ENCODE results near the gene SMIM23. TPM values are rescaled to one million over a fixed set of nuclear protein-coding genes. Genes with fewer than 3 reads are reported as not detected.
A peak's percentile ranks its signal among the peaks of the same experiment; 100 is the strongest.
"Not testable (repeated sequence)": the region's sequence is repeated elsewhere in the genome, so short reads cannot be mapped to it uniquely, and the experiment has no call there.

Gene SMIM23
- total RNA-seq, 1 donor from 2014 or later = not detected

DNA sequence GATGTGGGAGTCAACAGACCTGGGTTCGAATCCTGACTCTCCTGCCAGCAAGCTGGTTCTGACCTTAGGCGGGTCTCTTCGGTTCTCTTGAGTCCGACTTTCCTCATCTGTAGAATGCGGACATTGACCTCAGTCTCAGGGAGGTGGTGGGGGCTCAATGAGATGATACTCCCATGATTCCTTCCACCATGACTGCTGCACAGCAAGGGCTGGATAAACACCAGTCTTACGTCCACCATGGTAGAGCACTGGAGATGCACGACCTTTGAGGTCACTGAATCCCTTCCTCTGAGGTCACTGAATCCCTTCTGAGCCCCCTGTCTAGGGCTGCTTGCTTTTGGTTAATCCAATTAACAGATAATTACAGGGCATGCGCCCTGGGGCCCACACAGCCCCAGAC is 12.5 kb upstream of the SMIM23 start:
- DNase-seq (ENCODE audit: low read depth in 2 of 2) = no peak

DNA sequence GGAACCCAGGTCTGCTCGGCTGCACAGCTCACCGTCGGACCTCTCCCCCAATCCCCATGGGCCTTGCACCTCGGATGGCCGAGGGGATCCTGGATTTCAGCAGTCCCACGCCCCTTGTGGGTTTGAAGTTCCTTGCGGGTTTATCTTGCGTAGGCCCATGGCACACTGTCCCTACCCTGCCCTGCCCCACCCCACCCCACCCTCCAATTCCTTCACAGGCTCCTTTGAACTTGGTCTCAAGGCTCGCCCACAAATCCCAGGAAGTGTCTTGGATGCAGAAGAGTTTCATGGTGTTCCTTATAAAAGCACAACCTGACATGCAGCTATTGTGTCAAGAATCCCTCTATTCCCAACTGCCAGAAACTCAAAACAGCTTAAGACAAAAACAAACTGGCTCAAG is 11.2 kb upstream of the SMIM23 start:
- DNase-seq (ENCODE audit: low read depth in 2 of 2) = no peak

DNA sequence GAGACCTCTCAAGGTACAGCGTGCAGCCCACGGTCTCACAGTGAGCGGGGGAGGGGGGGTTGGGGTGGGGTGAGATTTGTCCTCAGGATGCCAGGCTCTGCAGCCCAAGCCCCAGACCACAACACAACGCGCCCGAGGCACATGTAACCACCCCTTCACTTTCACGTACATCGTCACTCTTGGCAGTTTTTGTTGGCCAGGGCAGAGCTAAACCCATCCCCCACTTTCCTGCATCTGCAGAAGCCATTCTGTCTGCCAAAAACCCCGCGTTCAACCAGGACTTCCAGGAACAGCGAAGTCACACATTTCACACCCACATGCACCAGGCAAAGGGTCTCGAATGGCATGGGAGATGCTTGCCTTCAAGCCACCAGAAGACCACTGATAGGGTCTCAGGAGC is 9.4 kb upstream of the SMIM23 start:
- peak in 1 of 2 donors; percentile 17 for DNase-seq (ENCODE audit: low read depth in 2 of 2)

DNA sequence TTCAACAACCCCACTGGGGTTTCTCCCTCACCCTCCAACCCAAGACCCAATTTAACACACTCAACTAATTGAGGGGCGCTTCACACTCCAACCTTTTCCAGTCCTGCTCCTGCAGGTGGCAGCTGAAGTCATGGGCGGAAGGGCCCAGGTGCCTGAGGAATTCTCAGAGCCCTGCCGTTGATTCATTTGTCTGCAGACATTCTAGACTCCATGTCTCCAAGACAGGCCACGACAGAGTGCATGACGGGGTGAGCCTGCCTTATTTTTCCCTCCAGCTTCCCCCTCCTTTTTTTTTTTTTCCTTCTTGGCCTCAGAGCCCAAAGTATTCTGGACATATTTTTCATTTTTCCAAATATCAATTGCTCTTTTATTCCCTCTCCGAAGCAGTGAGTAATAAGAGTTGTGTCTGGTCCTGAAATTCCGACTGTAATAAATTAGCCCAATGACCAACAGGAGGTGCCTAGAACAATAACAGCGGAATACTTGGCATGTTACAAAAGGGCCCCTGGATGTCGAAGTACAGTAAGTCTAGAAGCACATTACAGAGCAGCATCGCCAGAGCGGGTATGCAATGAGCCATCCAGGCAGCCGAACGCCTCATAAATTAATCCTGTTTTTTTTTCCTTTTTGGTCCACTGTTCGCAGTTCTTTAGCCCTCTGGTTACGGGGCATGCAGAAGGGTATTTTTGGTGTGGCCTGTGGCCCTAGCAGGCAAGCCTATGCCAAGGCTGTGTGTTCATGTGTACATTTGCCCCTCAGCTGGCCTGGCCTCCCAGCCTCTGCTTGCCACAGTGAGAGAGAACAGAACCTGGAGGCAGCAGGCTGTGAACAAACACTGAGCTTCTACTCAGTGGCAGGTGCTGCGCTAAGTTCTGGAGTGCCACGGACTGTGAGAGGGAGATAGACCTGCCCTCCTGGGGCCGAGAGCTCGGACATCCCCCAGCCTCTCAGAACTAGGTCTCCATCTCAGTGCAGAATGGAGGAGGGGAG is 8.6 kb upstream of the SMIM23 start:
- no peak for DNase-seq (ENCODE audit: low read depth in 2 of 2)

DNA sequence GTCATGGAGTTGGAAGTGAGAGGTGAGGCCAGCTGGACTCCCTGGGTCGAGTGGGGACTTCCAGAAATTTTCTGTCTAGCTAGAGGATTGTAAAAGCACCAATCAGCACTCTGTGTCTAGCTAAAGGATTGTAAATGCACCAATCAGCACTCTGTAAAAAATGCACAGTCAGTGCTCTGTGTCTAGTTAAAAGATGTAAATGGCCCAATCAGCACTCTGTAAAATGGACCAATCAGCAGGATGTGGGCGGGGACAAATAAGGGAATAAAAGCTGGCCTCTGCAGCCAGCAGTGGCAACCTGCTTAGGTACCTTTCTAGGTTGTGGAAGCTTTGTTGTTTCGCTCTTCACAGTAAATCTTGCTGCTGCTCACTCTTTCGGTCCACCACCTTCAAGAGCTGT is 3.9 kb upstream of the SMIM23 start:
- not testable (repeated sequence) for DNase-seq (ENCODE audit: low read depth in 2 of 2)

DNA sequence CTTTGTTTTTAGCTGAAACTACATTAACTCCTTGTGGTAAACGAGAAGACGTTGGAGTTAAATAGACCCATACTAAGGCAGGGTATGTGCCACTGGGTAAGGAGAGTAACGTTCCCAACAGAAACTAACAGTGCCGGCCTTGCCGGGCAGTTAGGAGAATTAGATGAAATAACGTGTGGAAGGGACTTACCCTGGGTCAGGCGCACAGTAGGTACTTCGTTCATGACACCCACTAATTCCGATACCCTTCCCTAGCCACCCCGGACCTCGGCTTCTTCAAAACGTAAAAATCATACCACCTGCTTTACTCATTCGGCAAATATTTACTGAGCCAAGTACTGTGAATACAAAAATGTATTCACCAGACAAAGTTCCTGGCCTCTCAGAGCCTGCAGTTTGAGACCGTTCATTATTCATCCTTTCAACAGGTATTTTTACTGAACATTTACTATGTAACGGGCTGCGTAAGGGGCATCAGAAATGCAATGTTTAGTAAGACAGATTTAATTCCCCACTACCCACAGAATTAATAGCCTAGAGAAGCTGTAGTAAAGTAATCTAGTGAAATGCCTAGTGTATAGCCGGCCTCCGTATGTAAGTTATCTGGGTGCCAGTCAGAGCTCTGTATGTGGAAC is 3.2 kb upstream of the SMIM23 start:
- no peak for DNase-seq (ENCODE audit: low read depth in 2 of 2)

DNA sequence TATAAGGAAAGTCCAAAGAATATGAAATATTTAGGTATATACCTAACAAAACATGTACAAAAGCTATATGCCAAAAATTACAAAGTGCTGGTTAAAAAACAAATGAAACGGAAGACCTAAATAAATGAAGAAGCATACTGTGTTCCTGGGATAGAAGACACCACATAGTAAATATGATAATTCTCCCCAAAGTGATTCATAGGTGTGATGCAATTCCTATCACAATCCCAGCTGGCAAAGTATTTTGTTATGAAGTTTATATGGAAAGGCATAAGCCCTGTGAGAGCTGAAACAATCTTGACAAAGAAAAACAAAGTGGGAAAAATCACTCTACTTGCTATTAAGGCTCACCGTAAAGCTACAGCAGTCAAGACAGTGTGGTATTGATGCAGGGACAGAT is 2.6 kb upstream of the SMIM23 start:
- no peak for DNase-seq (ENCODE audit: low read depth in 2 of 2)

DNA sequence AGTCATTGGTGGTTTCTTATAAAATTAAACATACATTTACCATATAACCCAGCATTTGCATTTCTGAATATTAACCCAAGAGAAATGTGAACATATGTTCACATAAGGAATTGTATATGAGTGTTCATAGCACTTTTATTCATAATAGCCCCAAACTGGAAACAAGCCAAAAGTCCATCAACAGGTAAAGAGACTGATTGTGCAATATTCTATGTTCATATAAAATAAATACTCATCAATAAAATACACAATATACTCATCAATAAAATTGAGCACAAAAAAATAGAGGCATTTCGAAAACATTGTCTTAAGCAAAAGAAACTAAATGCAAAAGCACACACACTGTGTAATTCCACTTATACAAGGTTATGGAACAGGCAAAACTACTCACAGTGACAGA is 3.7 kb downstream of the SMIM23 start:
- DNase-seq (ENCODE audit: low read depth in 2 of 2) = no peak

DNA sequence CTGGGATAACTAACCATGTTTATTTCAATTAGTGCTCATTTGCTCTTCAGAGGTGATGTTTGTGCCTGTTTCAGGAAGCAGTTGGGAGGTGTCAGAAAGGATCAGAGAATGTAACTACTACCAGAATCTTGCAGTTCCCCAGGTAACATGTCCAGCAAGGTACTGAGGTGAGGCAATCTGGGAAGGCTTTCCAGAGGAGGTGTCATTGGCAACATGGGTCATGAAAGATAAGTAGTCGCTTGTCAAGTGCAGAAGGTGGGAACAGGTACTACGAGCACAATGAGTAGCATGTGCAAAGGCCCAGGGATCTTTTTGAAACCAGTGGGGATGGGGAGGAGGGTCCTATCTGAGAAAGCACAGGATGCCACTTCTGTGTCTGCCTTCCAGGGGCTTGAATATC is 4.8 kb downstream of the SMIM23 start:
- DNase-seq (ENCODE audit: low read depth in 2 of 2) = no peak

DNA sequence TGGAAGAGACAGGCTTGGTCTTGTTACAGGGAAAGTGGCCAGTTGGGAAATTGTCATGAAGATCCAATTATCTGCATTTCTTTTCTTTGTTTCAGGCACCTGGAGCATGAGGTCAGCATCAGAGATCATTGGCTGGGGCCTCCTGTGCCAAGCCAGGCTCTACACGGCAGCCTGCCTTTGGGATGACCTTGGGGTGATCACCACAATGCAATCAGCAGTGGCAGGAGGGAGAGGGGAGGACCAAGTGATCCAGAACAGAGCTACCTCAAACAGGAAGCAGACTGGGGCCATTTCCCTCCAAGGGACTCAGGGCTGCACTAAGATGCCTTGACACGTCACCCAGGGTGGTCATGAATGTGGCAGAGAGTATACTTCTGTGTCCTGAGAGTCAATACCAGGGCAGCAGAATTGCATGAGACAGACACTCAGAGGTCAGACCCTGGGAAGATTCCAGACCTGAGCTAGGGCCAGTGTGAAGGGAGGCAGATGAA is 8.9 kb downstream of the SMIM23 start:
- DNase-seq (ENCODE audit: low read depth in 2 of 2) = no peak

DNA sequence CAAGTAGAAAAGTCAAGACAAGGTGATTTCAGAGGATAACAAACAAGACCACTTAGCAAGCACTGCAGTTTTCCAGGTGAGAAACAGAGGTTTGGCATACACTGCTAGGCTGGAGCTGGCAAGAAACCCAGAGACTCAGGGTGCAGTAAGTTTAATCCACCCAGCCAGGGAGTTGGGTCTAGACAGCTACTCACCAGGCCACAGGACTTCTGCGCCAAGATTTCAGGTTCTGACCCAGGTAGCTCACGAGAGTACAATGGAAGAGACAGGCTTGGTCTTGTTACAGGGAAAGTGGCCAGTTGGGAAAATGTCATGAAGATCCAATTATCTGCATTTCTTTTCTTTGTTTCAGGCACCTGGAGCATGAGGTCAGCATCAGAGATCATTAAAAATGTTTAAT is 9.8 kb downstream of the SMIM23 start:
- no peak for DNase-seq (ENCODE audit: low read depth in 2 of 2)

DNA sequence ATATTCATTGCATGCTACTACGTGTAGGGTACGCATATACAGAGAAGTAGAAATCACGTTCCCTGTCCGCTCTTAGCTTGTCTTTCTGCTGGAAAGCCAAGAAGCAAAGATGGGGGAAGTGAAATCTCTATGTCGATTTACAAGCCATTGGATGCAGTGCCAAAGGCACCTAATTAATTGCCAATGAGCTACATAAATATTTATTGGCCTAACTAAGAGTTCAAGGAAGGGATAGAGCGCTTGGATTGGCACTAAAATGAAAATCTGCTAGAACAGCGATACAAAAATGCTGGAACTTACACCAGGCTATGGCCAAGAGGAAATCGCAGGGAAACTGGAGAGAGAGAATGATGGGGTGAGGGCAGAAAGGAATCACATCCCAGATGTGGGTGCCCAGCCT is 10.8 kb downstream of the SMIM23 start:
- no peak for DNase-seq (ENCODE audit: low read depth in 2 of 2)

DNA sequence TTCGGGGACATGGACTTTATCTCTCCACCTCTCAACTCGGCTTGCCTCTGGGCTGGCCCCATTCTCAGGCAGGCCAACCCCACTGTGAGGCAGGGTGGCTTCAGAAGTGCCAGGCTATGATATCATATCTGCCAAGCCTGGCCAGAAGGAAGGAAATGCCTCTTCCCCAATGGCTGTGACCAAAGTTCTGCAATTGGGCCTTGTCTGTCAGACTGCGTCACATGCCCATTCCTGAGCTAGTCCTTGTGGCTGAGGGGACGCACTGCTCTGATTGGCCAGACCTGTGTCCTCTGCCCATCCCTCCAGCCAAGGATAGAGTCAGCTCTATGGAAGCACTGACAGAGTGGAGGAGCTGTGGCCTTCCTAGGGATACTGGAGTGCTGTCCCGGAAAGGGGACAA is 11.9 kb downstream of the SMIM23 start:
- no peak for DNase-seq (ENCODE audit: low read depth in 2 of 2)

DNA sequence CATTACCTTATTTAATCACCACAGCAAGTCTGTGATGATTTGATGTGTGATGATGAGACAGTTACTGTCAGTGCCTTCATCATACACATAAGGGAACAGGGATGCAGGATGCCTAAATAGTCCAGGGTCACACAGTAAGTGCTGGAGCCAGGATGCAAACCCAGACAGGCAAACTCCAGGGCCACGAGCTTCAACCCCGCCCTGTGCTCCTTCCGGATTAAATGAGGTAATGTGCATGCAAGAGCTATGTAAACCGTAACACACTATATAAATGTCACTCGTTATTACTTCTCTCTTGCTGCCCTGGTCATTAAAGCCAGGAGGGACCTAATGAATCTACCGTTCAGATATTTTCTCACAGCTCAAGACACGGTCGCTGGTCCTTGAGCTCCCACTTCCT is 12.8 kb downstream of the SMIM23 start:
- no peak for DNase-seq (ENCODE audit: low read depth in 2 of 2)

DNA sequence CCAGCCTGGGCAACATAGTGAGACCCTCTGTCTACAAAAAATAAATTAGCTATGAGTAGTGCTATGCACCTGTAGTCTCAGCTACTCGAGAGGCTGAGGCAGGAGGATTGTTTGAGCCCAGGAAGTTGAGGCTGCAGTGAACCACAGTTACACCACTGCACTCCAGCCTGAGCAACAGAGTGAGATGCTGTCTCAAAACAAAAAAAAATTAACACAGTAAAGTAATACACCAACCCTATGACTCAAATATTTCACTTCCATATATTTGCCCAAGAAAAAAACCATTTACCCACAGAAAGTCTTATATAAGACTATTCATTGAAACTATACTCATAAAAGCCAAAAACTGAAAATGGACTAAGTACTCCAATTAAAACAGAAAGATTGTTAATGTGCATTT is 16.2 kb downstream of the SMIM23 start:
- no peak for DNase-seq (ENCODE audit: low read depth in 2 of 2)

DNA sequence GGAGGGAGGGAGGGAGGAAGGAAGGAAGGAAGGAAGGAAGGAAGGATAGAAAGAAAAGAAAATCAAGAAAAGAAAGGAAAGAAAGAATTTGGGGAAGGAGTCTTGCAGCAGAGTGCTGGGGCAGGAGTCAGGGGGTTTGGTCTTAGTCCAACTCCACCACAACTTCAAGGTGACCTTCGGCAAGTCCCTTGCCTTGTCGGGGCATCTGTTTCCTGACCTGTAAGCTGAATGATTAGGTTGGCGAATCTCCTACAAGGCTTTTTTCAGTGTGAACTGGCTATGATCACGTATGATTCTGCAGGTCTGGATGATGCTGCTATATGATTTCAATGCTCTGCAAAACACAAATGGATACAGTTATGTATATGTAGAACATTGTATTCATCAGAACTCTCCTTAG is 20.1 kb downstream of the SMIM23 start:
- DNase-seq (ENCODE audit: low read depth in 2 of 2) = no peak

DNA sequence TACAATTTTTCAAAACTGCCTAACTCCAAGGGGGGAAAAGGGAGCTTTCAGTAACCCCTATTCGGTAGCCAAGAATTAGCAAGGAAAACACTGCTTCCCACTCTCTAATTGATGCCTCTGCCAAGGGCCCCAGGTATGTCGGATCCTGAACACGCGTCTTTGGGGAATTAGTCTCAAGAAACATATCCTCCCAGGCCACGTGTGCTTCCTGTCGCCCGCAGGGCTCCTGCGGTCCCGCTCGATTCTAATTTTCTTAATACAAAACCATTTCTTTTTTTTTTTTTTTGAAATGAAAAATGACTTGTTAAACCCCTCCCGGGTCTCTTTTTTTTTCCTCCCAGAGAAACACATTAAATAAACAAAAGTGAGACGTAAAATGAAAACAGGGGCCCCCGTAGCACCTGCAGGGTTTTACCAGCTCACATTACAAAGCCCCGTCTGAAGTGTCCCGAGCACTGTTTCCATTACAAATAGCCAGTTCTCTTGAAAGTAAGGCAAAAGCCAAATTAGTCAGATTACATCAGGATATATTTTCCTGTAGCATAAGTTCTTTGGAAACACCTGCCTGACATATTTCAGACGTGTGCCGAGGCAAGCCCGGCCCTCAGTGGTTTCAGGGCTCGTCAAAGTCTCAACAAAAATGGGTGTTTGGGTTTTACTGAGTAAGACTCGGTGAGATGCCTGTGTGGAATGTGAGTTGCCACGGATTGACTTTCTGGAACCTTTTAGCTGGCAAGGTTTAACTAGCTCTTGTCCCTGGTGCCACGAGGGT is 21.5 kb downstream of the SMIM23 start:
- DNase-seq (ENCODE audit: low read depth in 2 of 2) = peak in 1 of 2 donors; percentile 22

DNA sequence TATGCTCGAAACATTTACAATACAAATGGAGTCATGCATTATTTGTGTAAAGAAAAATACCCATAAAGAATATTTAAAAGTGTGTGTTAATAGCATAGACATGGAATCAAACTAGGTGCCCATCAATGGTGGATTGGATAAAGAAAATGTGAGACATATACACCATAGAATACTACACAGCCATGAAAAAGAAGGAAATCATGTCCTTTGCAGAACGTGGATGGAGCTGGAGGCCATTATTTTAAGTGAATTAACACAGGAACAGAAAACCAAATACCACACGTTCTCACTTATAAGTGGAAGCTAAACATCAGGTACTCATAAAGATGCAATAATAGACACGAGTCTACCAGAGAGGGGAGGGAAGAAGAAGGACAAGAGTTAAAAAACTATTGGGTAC is 22.8 kb downstream of the SMIM23 start:
- DNase-seq (ENCODE audit: low read depth in 2 of 2) = no peak

DNA sequence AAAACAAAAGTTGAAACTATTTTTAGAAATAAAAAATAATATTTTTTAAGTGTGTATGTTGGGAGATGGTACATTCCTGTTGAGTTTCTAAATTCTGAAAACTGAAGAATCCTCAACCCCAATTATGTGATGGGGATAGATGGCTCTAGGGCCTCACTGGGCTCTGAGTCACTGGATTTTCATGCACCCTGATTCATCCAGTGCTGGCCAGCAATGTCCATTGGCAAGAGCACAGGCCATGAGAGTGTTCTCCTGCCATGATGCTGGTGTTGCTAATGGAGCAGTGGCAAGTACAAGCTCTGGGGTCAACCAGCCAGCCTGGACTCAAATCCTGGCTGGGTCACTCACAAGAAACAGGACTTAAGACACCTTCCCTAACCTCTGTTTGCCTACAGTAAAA is 23.3 kb downstream of the SMIM23 start:
- DNase-seq (ENCODE audit: low read depth in 2 of 2) = no peak

DNA sequence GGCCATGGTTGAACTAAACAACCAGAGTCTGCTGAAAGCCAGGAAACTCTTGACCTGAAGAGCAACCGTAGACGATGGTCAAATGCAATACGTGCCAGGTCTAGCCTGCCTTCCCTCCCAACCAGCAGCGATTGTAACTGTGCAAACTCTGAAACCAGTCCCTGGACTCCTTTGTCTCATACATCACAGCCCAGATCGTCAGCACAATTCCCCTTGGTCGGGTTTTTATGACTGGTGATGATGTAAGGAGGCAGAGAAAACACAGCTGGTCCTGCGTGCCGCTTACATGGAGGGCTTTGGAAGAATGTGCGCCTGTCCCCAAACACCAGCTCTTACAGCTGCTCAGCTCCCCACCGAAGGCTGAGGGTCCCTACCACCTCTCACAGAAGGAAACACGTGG is 24.6 kb downstream of the SMIM23 start:
- DNase-seq (ENCODE audit: low read depth in 2 of 2) = no peak

DNA sequence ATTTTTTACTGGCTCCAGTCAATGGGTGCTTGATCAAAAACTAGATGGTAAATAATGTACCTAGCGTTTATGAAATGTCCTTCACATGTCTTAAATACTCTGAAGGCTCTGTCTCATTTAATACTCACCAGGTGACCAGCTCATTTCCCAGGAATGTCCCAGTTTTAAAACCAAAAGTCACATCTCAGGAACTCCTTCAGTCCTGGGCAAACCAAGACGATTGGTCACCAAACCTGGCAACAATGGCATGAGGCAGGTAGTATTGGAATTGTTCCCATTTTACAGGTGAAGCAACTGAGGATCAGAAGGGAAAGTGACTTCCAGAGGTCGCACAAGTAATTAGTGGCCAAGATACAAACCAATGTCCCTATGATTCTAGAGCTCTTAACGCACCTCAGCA is 27.7 kb downstream of the SMIM23 start:
- no peak for DNase-seq (ENCODE audit: low read depth in 2 of 2)

Data from lung microvascular endothelial cell (primary cell).